HG03575 (cell line): ENCODE measurements around the gene DYNLL2.
"Not testable (repeated sequence)": the region's sequence is repeated elsewhere in the genome, so short reads cannot be mapped to it uniquely, and the experiment has no call there.

Experiments used
- ATAC-seq: cut with Tn5 transposase; IDR thresholded peaks from one replicate; pipeline ENCODE4 v1.9.1; 2021; ENCODE audit not compliant: unreplicated experiment, insufficient number of reproducible peaks, low FRiP score; ENCODE audit errors: extremely low read depth

DYNLL2 gene

GRCh38 chr17:58065238-58065637 is 18.0 kb upstream of the DYNLL2 start:
- ATAC-seq: no peak

DNA sequence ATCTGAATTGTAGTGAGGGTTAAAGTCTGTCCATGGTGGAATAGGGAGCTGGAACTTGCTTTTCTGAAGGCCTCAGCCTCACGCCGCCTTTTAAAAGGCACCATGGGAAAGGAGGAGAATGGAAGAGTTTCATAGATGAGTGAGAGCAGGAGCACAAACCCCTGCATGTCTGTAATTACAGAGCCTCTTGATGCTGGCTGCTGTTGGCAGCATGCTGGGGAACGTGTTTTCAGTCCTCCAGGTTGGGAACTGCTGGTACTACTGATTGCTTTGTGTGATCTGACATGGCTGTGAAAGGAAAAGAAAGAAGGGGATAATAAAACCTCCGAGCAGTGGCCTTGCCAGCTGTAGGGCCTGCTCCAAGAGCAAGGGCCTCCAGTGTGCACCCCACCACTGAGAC is 16.8 kb upstream of the DYNLL2 start:
- ATAC-seq: no peak

GRCh38 chr17:58072862-58073261 is 10.4 kb upstream of the DYNLL2 start:
- ATAC-seq: no peak

DNA sequence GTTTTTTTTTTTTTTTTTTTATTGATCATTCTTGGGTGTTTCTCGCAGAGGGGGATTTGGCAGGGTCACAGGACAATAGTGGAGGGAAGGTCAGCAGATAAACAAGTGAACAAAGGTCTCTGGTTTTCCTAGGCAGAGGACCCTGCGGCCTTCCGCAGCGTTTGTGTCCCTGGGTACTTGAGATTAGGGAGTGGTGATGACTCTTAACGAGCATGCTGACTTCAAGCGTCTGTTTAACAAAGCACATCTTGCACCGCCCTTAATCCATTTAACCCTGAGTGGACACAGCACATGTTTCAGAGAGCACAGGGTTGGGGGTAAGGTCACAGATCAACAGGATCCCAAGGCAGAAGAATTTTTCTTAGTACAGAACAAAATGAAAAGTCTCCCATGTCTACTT is 10.0 kb upstream of the DYNLL2 start:
- ATAC-seq: not testable (repeated sequence)

GRCh38 chr17:58074406-58074805 is 8.8 kb upstream of the DYNLL2 start:
- not testable (repeated sequence) for ATAC-seq

GRCh38 chr17:58079300-58080033 is 3.8 kb upstream of the DYNLL2 start:
- no peak for ATAC-seq

DNA sequence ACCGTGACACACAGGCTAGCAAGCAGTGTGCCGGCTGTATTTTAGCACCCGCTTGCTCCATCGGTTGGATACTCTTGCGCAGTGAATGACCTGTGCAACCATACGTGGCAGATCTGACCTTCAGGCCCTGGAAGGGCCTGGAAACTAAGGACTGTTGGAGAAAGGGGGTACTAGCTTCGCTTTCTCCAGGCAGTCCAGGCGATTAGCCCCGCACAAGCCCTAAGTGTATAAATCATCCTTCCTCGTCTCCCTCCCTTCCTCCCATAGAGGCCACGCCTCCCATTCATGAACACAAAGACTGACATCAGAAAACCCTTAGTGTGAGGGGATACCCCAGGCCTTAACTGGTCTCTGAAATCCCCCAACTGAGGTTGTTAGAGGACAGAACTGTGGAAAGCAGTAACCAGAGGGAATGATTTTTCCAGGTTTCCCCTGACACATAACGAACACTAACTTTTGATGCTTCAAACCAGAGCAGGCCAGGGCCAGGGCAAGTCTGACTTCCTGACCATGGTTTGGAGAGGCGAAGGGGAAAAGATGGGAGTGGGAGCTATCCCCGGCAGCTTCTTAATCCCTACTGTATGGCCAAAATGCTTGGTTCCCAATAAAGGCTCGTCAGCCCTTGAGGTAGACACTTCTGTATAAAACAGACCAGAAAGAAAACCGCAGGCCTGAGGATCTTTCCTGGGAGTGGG is 1.4 kb upstream of the DYNLL2 start:
- ATAC-seq: no peak

GRCh38 chr17:58082341-58082869 is 814 bp upstream of the DYNLL2 start:
- no peak for ATAC-seq

- no peak for ATAC-seq
Observed at GRCh38 chr17:58083491-58084316, 485 bp downstream of the DYNLL2 start.

DNA sequence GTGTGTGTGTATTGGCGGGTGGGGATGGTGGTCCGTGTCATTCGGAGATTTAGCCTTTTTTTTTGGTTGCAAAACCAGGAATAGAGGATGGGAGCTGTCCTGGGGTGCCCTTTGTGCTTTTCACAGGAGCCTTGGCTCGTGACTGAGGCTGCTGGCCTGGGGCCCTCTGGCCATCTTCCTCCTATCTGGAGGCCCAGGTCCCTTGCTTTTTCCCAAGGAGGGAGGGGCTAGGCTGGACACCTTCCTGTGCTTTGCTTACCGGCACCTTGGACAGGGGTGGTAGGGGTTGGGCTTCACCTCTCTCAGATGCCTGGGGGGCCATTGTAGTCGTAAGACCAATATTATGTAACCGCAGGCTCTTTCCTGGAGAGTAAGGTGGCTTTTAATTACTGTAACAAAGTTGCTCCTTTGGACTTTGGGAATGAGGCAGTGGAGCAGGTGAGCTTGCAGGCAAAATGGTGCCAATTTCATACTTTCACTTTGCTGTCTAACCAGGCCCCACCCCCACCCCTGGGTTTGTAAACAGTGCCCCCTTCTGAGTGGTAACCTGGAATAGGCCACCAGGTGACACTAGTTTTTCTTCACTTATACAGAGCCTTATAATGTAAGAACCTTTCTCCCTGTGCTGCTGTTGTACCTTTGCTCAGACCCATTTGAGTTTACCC is 1.2 kb downstream of the DYNLL2 start:
- ATAC-seq: no peak

- no peak for ATAC-seq
Observed at GRCh38 chr17:58085039-58085715, 2.0 kb downstream of the DYNLL2 start.

- ATAC-seq: no peak
Observed at GRCh38 chr17:58086953-58087352, 3.7 kb downstream of the DYNLL2 start.

GRCh38 chr17:58088624-58089023 is 5.4 kb downstream of the DYNLL2 start:
- ATAC-seq: no peak

DNA sequence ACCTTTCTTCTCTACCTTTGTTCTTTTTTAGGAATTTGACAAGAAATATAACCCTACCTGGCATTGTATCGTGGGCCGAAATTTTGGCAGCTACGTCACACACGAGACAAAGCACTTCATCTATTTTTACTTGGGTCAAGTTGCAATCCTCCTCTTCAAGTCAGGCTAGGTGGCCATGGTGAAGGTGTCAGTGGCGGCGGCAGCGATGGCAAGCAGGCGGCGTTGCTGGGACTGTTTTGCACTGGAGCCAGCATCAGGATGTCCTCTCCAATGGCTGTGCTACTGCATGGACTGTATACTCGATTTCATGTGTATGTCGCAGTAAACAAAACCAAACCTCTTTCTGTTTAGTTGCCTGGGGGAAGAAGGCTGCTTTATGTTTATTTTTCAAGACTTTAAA is 5.9 kb downstream of the DYNLL2 start:
- no peak for ATAC-seq

DNA sequence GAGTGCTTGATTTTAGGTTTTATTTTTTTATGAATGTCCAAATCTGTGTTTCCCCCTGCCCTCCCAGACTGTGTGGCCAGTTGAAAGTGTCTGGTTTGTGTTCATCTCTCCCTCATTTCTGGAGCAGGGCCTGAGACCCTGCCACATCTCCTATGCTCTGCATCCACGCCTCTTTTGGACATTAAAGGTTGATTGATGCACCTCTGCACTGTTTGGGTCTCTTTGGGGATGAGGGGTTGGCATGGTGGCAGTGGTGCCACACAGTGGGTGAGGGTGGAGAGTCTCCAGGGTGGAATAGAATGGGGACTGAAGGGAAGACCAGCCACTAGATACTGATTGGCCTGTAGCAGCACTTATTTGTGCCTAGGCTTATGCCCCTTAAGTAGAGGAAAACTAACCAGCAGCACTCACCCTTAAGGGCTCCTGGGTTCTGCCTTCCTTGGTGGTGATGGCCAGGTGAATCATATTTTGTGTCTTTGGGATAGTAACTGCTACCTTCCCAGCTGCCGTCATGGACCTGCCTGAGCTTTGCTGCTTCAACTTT is 7.9 kb downstream of the DYNLL2 start:
- no peak for ATAC-seq

DNA sequence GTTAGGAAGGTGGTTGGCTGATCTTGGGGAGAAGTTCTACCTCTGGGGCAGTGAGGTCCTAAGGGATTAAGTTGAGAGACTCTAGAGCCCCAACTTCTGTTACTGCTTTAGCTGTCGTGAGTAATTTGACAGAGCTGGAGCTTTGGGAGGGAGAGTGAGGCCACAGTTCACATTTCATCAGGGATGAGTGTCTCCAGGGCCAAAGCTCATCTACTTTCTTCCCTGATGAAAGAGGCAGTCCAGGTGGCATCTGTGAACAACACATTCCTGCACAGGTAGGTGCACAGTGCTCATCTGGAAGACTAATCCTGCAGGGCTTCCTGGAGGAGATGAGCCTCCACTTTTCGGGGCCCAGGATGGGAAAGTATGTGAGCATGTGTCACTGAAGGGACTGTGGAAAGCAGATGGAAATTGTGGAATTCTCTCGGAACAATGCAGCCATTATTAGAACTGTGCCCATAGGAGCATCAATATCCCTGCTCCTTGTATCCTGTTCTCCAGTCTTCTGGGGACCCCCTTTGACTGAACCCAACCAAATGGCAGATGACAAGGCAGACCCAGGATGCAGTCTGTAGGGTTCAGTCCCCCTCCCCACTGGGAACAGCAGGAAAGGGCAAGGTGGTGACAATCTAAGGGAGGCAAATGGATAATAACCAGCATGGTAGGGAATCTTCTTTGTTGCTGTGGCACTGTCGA is 9.0 kb downstream of the DYNLL2 start:
- ATAC-seq: no peak

- no peak for ATAC-seq
Observed at GRCh38 chr17:58092797-58093385, 9.7 kb downstream of the DYNLL2 start.
